HG02678 (cell line): ENCODE results near the gene RNF126.
"Not testable (repeated sequence)": the region's sequence is repeated elsewhere in the genome, so short reads cannot be mapped to it uniquely, and the experiment has no call there.

Experiments used
- ATAC-seq: cut with Tn5 transposase; IDR thresholded peaks from one replicate; pipeline ENCODE4 v1.9.1; 2021; ENCODE audit warnings: mild to moderate bottlenecking, moderate library complexity; ENCODE audit not compliant: unreplicated experiment

RNF126 gene

DNA sequence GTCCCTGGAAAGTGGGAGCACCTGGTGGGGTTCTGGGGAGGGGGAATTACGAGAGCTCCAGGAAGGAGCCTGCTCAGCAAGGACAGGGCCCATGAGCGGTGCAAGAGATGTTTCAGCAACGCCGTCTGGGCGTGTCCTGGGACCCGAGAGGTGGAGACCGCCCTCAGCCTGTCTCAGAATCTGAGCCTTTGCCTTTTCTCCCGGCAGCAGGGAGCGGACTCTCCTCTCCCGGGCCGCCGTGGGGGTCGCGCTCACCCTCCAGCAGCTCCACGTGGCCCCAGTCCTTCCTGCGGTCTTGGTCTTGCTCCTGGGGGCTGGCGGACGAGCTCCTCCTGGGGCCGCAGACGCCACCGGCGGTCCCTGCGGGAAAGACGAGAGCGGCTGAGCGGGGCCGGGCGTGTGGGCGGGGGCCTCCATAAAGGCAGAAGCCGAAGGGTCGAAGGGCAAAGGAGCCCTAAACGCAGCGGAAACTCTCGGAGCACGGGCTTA lies 30.4 kb downstream of the RNF126 start:
- ATAC-seq = peak; percentile 6

DNA sequence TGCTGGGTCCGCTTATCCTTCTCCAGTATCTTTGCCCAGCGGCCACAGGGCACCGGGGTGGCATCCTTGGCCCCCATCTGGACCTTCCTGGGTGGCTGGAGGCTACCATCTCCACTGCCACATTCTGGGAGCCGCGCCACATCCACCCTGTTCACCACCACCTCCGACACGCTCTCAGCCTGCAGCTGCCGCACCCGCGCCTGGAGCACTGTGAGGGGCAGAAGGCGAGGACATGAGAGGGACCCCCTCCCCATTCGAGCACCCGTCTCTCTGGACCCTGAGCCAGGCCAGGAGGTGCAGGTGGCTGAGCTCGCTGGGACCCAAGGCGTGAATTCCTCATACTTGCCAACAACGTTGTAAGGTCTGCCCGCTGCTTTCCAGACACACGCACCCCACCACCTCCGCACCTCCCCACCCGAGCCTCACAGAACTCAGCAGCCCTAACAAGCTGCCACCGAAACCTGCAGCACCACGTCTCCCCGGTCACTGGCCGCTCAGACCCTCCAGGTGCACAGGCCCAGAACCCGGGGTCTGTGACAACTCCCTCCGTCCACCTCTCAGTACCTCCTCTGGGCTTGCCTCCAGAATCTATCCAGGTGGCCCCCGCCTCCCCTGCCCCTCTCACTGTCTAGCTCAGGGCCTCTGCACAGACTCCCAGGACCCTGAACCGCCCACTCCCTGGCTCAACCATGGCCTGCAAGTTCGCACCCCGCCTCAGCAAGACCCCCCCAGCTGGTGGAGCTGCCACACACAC lies 32.9 kb downstream of the RNF126 start:
- ATAC-seq = no peak

DNA sequence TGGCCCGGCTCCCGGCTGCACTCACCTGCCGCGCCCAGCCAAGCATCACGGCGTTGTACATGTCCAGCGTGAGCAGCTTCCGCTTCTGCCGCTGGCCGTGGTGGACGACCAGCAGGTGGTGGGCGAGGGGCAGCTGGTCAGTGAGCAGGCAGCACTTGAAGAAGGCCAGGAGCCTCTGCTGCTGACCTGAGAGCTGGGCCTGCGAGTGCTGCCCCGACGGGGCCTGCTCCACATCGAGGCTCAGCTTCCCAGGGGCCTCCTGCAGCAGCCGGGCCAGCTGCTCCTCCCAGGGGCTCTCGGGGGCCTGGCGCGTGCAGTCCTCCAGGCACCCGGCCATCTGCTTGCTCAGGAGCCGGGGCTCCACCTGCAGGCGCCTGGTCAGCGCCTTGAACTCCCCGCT lies 33.5 kb downstream of the RNF126 start:
- ATAC-seq = not testable (repeated sequence)

DNA sequence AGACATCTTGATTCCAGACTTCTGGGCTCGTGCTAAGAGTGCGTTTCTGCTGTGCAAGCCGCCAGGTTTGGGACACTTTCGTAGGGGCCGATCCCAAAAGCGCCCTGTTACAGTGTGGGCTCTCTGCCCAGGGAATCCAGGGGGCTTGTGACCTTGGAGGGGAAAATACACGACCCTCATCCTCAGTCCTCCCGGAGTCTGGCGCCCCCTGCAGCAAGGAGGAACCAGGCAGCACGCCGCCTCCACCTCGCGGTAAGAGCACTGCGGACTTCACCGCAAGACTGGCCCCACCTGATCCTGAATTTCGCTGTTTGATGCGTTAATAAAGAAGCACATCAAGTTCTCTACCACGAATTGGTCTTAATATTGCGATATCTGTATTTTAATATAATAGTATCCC lies 34.8 kb downstream of the RNF126 start:
- no peak for ATAC-seq

DNA sequence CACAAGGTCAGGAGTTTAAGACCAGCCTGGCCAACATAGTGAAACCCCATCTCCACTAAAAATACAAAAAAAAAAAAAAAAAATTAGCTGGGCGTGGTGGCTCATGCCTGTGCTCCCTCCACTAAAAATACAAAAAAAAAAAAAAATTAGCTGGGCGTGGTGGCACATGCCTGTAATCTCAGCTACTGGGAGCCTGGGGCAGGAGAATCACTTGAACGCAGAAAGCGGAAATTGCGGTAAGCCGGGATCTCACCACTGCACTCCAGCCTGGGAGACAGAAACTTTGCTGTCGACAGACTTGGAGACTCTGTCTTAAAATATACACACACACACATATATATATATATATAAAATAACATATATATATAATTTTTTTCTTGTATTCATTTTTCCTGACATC lies 36.4 kb downstream of the RNF126 start:
- not testable (repeated sequence) for ATAC-seq

DNA sequence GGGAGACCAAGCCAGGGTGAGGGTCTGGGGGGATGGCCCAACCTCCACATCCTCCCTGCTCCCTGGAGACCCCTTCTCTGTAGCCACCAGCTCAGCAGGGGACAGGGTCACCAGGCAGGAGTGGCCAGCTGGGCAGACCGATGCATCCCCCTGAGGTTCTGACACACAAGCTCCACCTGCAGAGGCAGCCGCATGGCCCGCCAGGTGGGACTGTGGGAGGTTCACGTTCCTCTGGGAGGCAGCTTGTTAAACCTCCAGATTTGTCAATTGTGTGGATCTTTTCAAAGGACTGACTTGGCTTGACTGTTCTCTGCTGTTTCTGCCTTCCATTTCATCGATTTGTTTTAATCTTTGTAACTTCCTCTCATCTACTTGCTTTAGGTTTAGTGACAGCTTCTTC lies 37.8 kb downstream of the RNF126 start:
- no peak for ATAC-seq

DNA sequence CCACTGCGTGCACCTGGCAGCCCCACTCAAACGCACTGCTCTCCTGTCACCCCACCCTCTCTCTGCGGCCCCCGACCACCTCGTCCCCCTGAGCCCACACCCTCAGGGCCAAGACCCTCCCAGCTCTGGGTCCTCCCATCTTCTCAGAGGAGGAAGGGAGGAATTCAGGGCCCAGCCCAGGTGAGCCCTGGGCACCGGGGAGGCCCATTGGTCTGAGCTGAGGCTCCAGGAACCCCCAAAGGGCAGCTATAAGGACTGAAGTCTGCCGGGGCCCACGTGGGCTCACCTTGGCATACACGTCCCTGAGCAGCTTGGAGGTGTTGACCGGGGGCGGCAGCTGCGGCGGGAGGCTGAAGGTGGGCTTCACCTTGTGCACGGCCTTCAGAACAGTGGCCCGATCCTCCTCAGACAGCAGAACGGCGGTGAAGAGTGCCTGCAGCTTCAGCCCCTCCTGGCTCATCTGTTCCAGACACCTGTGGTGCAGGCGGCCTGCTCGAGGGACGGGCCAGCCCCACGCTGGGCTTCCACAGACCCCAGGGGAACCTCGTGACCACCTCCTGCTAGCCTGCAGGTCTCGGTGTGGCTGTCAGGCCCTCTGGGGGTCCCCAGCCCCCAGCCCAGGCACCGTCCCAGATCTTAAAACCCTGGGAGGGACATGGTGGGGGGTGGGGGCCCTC lies 38.4 kb downstream of the RNF126 start:
- ATAC-seq = no peak

DNA sequence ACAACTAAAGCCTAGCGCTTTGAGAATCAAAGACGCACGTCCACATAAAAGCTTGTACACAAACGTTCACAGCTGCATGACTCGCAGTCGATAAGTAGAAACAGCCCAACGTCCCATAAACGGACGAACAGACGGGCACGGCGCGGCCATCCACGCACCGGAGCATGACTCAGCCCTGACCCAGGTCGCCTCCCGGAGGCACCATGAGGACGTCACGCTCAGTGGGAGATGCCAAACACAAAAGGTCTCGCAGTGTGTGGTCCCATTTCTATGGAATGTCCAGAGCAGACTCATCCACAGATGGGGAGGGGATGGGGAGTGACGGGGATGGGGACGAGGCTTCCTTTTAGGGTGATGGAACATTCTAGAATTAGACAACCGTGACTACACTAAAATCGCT lies 39.0 kb downstream of the RNF126 start:
- no peak for ATAC-seq

DNA sequence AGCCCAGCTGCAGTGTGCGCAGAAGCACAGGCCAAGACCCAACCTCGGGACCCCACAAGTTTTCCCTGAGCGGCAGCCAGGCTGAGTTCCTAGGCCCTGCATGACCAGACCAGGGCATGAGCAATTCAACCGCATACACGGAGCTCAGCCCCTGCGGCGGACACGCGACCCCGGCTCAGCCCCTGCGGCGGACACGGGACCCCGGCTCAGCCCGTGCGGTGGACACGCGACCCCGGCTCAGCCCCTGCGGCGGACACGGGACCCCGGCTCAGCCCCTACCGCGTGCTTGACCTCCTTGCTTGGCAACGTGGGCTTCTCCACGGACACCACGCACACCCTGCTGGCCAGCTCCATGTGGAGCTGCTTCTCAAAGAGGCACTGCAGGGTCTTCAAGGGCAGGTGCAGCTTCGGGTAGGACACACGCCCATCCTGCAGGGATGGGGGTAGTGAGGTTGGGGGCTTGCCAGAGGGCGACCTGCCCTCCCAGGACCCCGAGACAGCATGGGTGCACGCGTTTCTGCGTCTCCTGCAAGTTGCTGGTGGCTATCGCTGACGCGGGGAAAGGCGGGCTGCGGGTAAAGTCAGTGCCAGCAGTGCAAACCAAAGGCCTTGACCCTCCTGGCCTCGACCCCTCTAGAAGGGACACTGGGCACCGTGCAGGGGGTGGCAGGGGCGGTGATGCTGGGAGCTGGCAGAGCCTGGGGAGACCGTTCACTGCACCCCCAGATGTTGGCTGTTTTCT lies 39.7 kb downstream of the RNF126 start:
- ATAC-seq = no peak

DNA sequence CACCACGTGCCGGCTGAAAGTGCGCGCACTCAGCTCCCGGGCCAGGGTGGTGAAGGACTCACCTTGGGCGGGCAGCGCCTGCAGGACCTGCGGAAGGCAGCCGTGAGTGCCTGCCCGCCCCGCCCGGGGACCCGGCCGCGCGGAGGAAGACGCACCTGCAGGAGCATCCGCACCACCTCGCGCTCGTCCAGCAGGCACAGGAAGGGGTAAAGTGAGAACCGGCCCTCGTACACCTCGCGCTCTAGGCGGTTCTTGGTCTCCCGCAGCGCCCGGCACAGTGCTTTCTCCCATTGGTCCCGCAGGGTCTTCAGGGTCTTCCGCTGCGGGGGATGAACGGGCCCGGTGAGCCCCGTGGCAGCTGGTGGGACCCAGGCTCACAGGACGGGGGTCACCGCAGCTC lies 40.3 kb downstream of the RNF126 start:
- ATAC-seq = no peak

DNA sequence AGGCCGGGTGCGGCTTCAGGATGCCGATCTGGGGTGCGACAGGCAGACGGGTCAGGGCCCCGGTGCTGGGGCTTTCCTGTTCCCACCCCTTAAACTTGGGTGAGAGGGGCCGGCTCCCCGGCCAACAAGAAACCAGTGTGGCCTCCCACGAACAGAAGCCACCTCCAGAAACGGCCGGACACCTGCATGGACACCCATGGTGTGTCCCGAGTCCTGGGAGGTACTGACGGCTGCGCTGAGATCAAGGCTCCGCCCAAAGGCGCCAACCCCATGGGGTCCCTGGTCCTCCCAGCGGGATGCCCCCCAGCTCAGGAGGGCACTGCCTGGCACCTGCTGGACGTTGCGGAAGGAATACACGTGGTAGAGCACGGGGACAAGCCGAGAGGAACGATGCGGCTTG lies 41.2 kb downstream of the RNF126 start:
- no peak for ATAC-seq

DNA sequence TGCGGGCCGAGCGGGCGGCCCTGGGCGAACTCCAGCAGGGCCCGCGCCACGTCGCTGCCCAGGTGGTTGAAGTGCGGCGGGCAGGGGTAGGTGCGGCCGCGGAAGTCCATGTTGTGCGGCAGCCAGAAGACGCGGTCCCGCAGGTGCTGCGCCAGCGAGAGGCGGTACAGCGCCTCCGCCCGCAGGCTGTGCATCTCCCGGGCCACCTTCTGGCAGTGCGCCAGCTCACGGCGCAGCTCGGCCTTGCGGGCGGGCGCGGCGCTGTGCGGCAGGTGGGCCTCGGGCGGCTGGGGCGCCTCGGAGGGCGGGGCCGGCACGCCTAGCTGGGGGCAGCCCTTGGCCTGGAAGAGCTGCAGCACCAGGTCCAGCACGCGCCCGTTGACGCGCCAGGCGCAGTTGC lies 41.8 kb downstream of the RNF126 start:
- not testable (repeated sequence) for ATAC-seq

DNA sequence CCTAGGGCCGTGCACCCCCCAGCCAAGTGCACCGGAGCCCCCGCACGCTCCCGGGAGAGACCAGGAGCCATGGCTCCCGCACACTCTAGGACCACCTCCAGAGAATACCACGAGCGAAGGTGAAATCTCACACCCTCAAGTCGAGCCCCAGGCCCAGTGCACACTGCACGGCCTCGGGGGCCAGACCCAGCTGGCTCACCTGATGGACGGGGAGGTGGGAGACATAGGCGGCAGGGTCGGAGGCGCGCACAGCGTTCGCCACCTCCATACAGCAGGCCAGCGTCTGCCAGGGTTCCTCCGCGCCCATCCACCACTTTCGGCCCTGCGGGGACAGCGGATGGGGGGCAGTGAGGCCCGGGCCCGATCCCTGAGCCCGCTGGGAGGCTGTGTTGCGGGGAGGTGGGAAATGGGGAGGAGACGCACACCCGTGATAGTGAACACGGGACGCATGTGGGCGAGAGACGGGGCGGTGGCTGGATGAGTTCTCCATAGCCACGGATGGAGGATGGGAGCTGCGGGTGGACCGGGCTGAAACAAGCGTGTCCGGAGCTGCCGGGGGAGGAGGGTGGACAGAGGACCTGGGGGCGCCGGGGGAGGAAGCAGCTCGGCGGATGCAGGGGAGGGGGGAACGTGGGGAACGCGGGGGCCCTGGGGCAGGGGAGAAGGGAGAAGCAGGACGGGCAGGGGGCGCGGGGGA lies 42.7 kb downstream of the RNF126 start:
- no peak for ATAC-seq

DNA sequence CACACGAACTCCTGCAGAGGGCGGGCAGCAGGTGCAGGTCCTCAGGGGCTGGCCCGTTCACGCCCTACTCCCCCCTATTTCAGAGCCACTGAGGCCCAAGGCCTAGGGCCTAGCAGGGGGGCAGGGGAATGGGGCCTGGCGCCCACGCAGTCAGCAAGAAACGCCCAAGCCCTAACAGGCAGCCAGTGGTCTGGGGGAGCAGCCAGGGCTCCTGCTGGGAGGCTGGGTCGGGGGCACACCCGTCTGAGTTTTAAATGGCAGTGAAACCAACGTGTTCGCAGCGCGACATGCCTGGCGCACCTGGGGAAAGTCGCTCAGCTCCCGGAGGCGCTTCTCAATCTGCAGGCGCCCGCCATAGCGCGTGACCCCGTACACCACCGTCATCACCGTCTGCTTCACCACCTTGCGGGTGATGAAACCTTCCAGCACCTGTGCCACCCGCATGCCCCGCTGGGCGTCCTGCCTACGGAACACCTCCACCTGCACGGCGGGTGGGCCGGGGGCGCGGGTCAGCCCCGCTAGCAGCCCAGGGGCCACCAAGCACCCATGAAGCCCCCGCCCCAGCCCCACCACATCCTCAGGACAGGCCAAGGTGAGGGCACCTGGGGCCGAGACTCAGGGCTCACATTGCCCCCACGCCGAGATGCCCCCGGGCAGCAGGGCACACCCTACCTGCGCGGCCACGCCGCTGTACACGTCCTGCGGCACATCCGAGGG lies 43.6 kb downstream of the RNF126 start:
- no peak for ATAC-seq

DNA sequence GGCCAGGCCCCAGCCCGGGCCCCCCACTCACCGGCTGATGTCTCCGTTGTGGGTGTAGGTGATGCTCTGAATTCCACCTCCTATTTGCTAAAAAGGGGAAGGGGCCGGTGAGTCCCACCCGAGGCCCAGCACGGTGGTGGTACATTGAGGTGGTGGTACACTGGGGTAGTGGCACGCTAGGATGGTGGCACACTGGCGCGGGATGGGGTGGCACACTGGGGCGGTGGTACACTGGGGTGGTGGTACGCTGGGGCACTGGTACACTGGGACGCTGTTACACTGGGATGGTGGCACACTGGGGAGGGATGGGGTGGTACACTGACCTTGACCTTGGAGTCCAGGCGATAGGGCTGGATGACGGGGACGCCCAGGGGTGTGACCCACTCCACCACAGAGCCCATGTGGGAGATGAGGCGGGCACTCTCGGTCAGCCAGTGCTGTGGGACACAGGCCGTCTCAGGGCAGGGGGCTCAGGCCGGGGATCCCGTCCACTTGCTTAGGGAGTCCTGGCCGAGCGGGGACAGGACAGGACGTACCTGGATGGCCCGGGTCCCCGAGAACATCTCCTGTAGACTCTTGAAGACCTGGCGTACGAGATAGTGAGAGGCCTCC lies 44.2 kb downstream of the RNF126 start:
- no peak for ATAC-seq

DNA sequence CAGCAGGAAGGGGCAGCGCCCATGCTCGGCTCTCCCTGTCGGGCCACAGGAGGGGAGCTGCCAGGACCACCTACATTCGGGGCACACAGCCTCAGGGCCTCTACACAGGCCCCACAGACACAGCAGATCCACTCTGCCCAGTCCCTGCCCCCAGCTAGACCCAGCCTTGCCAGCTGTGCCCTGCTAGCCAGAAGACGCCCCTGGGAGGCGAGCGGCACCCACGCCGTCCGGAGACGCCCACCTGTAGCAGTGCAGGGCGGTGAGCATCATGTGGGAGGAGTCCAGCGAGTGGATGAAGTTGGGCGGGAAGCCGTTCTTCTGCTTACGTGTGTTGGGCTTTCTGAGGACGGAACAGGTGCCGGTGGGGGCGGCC lies 44.8 kb downstream of the RNF126 start:
- no peak for ATAC-seq

DNA sequence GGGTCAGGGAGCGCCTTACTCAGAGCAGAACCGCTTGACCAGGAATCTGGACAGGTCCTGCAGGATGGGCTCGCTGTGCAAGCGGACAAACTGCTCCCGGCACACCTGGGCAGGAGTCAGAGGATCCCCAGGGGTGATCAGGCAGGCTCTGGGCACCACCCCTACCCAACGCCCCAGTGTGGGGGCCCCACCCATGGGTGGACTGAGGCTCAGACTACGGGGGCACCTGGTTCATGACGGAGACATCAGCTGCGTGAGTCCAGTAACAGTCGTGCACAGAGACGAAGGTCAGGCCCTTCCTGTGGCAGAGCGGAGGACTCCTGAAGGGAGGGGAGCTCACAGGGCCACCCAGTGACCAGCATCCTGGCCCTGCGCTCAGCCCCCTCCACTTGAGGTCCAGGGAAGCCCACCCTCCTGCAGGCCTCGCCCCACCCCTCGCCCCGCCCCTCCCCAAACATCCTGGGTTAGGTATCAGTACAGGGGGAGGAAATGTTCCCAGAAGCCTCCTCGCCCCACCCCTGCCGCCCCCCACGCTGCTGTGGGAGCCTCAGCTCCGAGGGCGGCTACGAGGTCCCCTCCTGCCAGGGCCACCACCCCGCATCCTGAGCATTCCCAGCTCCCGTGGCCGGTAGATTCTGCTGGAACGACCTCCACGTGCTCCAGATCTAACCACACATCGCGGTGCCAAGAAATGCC lies 45.3 kb downstream of the RNF126 start:
- no peak for ATAC-seq

DNA sequence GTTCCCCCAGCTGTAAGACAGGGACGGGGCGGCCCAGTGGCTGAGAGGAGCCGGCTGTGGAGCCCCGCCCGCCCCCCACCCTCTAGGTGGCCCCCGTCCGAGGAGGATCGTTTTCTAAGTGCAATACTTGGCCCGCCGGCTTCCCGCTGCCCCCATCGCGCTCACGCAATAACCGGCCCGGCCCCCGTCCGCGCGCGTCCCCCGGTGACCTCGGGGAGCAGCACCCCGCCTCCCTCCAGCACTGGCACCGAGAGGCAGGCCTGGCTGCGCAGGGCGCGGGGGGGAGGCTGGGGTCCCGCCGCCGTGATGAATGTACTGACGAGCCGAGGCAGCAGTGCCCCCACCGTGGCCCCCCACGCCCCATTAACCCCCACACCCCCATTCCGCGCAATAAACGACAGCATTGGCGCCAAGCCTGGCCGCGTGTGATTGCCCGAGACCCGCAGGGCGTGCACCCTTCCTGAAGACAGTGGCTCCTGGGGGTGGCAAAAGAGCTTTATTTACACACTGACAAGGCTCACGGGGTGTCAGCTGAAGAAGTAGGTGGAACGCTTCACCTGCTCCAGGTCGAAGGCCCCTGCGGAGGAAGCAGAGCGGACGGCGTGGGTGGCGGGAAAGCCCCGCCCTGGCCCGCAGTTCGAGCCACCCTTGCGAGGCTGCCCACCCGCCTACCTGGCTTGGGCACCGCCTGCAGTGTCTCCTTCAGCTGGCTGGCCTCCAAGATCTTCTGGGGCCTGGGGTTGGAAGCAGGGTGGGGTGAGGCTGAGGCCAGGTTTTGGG lies 46.1 kb downstream of the RNF126 start:
- ATAC-seq = no peak
